GM12865 (cell line): Measurements from ENCODE around the gene CDC25C.

Source experiments
- DNase-seq: peaks from one replicate; pipeline ENCODE4 v3.0.0; 2010; ENCODE audit warnings: low read depth
- H3K4me3 ChIP-seq: 2 replicates; pipeline ENCODE4 v1.5.1; 2011; ENCODE audit warnings: mild to moderate bottlenecking, low read depth, low read length, control low read depth
- TF ChIP-seq, protein P1 (sequence below): IDR thresholded peaks from 2 replicates; pipeline ENCODE4 v1.5.1; 2011; ENCODE audit warnings: low read length, control low read depth, low read depth, inconsistent platforms; ENCODE audit not compliant: insufficient read depth; ENCODE audit errors: missing control alignments

CDC25C gene

DNA sequence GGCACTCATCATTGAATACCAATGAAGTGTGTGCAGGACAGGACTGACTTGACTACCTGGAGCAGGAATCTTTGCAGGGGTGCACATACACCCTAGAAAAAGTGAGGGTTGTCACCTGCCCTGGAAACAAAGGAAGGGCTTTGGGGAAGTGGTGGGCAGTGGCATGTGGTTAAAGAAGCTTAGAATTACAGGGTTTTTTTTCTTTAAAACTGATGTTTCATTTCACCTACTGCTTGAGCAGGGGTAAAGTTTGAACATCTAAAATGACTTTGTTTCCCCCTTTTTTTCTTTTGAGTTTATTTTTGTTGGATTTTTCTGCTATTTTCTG lies 18.9 kb upstream of the CDC25C start:
- TF ChIP-seq, protein P1, sequence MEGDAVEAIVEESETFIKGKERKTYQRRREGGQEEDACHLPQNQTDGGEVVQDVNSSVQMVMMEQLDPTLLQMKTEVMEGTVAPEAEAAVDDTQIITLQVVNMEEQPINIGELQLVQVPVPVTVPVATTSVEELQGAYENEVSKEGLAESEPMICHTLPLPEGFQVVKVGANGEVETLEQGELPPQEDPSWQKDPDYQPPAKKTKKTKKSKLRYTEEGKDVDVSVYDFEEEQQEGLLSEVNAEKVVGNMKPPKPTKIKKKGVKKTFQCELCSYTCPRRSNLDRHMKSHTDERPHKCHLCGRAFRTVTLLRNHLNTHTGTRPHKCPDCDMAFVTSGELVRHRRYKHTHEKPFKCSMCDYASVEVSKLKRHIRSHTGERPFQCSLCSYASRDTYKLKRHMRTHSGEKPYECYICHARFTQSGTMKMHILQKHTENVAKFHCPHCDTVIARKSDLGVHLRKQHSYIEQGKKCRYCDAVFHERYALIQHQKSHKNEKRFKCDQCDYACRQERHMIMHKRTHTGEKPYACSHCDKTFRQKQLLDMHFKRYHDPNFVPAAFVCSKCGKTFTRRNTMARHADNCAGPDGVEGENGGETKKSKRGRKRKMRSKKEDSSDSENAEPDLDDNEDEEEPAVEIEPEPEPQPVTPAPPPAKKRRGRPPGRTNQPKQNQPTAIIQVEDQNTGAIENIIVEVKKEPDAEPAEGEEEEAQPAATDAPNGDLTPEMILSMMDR, result no peak
- DNase-seq, result no peak
- no peak overlapping the region for H3K4me3 ChIP-seq

DNA sequence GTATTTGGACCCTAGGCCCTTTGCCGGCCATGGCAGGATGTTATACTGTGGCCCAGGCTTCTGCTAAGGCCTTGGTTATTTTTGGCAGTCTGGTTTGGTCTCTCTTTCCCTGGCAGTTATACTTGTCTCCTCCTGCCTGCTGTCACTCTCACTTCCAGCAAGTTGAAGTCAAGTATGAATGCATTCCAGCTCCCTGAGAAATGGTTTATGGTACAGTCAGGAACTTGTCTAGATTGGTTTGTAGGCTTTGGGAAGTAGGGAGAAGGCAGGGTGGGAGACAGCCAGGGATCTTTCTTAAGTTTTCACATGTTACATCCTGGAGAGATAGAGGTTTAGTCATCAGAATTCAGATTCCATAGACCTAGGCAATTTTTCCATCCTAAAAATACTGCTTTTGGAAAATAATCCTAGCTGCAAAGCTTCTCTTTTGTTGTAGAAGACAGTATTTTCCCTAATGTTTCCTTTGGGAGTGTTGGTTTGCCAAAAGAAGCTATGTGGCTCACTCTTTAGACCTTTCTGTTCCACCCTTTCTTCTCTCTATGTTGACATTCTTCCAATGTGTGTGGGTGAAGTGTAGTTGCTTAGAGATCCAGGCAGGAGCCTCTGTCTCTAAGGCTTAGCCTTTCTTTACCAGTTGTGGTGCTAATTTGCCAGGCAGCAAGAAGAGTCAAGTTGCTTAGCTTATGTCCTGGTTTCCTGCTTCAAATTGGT lies 18.4 kb upstream of the CDC25C start:
- TF ChIP-seq, protein P1, result no peak
- no peak for DNase-seq
- no peak overlapping the region for H3K4me3 ChIP-seq

DNA sequence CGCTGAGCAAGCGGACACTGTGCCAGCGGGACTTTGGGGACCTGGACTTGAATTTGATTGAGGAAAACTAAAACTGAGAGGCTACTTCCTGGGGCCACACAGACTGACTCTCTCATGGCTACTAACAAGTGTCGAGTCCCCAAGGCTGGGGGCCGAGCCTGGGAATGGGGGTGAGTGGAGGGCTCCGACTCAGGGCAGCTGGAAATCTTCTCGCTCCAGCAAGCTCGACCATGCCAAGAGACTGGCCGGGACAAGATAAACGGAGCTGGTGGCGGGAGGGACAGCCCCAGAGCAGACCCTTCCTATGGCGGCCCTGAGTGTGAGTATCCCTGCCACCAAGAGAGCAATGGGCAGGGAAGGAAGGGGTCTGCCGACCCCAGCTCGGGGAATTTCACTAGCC lies 15.3 kb upstream of the CDC25C start:
- no peak overlapping the region for H3K4me3 ChIP-seq
- TF ChIP-seq, protein P1, result no peak
- no peak for DNase-seq

DNA sequence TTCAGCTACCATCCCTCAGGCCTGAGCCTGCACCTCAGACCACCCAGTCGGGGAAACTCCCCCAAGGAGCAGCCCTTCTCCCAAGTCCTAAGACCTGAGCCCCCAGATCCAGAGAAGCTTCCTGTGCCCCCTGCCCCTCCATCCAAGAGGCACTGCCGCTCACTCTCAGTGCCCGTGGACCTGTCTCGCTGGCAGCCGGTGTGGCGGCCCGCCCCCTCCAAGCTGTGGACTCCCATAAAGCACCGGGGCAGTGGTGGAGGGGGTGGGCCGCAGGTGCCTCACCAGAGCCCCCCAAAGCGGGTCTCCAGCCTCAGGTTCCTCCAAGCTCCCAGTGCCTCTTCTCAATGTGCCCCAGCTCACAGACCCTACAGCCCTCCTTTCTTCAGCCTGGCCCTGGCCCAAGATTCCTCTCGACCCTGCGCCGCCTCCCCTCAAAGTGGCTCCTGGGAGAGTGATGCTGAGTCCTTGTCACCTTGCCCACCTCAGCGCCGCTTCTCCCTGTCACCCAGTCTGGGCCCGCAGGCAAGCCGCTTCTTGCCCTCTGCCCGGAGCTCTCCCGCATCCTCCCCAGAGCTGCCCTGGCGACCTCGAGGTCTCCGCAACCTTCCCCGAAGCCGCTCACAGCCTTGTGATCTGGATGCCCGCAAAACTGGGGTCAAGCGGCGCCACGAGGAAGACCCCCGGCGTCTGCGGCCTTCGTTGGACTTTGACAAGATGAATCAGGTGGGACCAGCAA lies 13.5 kb upstream of the CDC25C start:
- no peak overlapping the region for H3K4me3 ChIP-seq
- TF ChIP-seq, protein P1, result no peak
- no peak for DNase-seq

DNA sequence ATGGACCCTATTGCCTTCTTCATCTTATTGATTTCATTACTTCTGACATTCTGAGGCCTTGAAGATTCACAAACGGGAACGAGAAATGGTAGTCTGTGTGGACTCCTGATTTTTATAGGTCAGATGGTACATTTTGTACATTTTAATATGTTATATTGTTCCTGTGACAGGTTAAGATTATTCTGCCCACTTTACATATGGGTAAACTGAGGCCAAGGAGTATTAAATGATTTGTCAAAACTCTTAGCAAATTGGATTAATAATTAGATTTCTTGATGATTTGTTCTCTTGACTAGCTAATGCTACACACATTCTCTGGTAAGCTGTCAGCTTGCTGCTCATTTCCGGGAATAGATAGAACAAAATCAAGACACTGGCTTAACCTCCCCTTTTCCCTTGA lies 8.4 kb upstream of the CDC25C start:
- no peak for DNase-seq
- TF ChIP-seq, protein P1, result no peak
- peak overlapping the region; percentile 90 for H3K4me3 ChIP-seq

DNA sequence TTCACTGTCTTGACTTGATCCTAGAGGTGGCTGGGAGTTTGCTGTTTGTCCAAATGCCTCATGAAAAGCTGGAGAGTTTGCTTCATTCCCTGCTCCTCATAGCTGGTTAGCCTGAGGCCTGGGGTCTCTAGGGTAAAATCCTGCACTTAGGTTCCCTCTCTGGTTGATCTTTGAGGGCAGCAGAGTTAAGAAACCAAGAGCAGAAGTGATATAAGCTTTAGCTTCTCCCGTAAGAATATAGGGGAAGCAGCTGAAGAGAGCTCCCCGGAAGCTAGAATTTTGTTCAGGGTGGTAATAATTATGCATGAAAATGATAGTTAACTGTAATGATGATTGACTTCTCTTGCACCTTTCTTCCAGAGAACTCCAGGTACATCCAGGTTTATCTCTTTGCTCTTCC lies 7.9 kb upstream of the CDC25C start:
- peak overlapping the region; percentile 90 for H3K4me3 ChIP-seq
- DNase-seq, result no peak
- TF ChIP-seq, protein P1, result no peak
